SKM-1 (cell line): Measurements from ENCODE around the gene NKPD1.
"Not testable (repeated sequence)": the region's sequence is repeated elsewhere in the genome, so short reads cannot be mapped to it uniquely, and the experiment has no call there.

Experiments
- DNase-seq: peaks from one replicate; lab custom pipeline; 2025; ENCODE audit not compliant: unreplicated experiment; lab: John Stamatoyannopoulos, UW

NKPD1 gene

GRCh38 chr19:45140144-45140503 is 20.7 kb downstream of the NKPD1 start:
- no peak for DNase-seq

DNA sequence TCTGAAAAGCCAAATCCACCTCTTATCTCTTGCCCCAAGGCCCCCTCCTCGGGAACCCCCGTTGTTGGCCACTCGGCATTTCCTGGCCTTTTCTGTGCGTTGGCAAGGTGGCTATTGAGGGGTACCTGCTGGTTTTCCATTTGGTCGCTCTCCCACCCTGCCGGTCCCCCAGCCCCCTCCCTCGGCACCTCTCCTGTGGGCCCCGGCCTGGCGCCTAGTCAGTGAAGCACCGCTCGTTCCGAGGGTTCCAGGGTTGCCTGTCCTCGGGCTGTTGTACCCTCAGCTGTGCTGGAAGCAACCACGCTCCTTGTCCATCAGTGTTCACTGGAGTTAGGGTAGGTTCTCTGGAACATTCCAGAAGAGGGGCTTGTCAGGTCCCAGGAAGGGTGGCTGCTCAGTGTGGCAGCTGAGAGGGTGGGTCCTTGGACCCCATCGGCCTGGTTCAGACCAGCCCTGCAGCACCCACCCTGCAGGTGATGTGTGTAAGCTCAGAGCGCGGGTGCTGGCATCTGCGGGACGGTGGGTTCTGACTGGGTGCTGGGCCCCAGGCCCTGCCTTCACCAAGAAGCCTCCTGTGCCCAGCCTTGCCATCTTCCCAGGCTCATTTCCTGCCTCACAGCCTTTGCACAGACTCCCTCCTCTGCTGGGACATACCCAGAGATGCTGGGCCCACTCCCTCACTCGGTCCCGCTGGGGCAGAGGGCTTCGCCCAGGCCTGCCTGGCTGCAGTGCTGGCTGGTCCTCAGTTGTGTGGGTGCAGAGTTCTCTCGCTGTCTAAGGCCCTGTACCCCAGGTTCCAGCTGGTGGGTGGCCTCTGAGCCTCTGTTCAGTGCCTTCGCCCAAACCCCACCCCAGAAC is 21.3 kb downstream of the NKPD1 start:
- DNase-seq, result no peak

DNA sequence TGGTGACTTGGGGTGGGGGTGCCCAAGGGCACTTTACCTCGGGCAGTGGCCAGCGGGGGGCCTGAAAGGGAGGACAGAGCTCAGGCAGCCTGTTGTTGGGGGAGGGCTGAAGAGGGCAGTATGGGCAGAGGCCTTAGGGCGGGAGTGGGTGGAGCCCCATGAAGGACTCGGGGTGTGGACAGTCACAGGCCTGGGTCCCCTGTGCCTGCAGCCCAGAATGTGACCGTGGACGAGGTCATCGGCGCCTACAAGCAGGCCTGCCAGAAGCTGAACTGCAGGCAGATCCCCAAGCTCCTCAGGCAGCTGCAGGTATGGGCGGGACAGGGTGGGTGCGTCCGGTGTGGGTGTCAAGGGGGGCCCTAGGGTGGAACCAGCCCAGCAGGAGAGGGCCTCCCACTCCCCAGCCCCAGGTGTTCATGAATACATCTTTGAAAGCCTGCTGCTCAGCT is 22.5 kb downstream of the NKPD1 start:
- no peak for DNase-seq

GRCh38 chr19:45137179-45137761 is 23.5 kb downstream of the NKPD1 start:
- no peak for DNase-seq

DNA sequence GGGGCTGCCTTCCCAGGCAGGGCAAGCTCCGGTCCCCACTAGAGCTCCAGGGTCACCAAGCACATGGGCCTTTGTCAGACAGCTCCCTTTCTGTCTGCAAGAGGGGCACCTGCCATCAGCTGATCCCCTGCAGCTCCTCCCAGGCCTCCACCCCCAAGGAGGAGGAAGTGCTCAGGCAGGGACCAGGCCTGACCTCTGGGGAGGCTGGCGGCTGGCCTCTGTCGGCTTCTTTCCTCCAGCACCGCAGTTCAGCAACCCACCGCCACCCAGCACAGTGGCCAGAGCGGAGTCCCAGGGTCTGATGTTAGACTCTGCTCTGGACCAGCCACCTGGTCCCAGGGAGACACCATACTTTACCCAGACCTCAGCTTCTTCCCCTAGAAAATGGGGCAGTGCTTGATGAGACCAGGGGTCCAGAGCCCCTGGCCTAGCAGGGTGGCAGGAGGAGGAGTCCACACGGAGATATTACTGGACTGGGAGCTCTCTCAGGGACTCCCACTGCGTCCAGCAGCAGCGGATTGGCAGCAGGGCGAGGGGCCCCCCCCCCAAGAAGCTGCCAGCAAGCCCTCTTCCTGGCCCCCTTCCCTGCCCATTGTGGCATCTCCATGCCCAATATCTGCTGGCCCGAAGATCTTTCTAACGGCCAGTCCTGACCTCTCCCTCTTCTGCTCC is 24.1 kb downstream of the NKPD1 start:
- no peak for DNase-seq

DNA sequence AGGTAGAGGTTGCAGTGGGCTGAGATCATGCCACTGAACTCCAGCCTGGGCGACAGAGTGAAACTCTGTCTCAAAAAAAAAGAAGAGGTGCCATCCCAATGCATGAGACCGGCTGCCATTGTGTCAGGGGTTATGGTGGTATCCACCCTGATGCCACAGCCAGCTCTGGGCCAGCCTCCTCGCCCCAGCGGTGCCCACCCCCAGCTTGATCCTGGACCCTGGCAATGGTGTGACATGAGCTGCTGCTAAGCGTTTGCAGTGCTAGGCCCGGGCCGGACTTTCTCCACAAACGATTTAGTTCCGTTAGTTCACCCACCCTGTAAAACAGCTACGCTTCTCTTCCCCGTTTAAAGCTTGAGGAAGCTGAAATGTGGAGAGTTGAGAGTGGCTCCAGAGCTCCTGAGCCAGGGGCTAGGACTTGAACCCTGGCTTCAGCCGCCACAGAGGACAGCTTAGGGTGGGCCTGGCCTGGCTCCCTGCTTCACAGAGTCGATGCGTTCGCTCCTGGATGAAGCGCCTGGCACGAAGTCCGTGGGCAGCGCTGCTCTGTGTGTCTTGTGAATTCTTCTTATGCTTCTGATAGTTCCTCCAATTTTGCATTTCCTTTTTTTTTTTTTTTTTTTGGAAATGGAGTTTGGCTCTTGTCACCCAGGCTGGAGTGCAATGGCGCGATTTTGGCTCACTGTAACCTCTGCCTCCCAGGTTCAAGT is 25.5 kb downstream of the NKPD1 start:
- DNase-seq, result no peak

- DNase-seq, result no peak
These were observed 27.1 kb downstream of the NKPD1 start for GRCh38 chr19:45133661-45134060.

GRCh38 chr19:45130888-45131615 is 29.7 kb downstream of the NKPD1 start:
- no peak for DNase-seq

DNA sequence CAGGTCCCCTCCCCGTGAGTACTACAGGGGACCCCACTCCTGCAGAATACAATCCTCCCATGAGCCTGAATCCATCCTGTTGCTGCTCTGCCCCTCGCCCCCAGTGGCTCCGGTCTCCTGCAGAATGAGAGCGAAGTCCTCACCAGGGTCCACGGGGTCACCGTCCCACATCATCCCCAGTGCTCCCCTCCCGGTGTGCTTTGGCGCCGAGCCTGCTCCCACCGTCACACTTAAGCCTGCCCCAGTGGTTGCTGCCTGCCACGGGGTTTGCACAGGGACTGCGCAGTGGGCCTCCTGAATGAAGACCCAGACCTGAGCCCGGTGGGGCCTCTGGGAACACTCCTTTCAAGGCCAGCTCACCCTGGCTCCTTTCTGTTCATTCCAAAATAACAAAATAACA is 30.5 kb downstream of the NKPD1 start:
- no peak for DNase-seq

DNA sequence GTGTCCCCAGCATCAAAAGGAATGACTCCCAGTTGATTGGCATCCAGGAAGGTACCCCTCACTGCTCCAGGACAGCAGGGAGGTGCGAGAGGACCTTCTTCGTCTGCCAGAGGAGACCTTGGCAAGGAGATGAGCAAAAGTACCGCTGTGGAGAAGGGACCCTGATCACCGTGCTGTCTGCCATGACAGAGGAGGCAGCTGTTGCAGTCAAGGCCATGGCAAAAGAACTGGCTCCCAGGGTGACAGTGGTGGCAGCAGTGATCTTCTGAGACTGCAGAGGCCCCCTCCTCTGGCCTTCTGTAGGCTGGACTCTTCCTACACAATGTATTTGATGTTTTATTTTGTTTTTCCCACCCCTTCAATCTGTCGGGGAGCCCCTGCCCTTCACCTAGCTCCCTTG is 32.0 kb downstream of the NKPD1 start:
- DNase-seq, result no peak

- DNase-seq, result no peak
These were observed 32.6 kb downstream of the NKPD1 start for GRCh38 chr19:45128146-45128545.

GRCh38 chr19:45126654-45127053 is 34.1 kb downstream of the NKPD1 start:
- DNase-seq, result no peak

DNA sequence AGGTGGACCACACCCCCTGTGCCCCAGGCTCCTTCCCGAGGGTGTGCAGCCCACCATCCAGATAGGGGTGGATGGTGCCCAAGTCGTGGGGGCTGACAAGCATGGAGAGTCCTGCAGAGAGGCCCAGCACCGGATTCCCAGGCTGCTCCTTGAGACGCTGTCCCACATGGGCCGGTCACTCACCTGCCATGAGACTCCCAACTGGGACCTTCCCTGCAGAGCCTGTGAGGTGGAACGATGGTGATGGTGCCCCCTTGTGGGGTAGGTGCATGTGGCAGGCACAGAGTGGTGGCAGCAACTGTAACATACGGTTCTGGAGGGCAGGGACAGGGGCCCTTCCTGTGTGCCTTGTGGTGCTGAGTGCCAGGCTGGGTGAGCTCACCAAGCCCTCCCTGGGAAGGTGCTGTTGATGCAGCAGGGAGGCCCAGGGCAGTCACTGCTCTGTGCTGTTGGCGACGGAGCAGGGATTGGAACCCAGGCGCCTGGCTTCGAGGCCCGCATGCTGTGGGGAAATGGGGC is 34.7 kb downstream of the NKPD1 start:
- DNase-seq, result no peak

- DNase-seq, result no peak
These were observed 35.4 kb downstream of the NKPD1 start for GRCh38 chr19:45125360-45125759.

GRCh38 chr19:45124021-45124420 is 36.8 kb downstream of the NKPD1 start:
- no peak for DNase-seq

GRCh38 chr19:45123440-45123850 is 37.3 kb downstream of the NKPD1 start:
- no peak for DNase-seq

DNA sequence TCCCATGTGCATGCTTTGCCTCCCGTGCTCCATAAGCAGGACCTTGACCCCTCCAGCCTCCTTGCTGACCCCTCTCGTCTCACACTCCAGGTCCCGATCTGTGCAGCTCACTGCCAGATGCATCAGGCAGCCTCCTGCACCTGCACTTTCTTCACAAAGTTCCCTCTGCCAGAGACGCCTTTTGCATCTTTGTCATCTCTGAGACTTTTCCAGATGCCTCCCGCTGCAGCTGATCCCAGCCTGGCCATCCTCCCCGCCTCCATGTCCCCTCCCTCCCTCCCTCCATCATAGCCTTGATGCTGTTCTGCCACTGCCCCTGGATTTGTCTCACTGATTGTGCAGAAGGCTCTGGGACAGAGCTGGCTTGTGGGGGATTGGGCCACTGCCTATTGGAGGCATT is 38.0 kb downstream of the NKPD1 start:
- no peak for DNase-seq

DNA sequence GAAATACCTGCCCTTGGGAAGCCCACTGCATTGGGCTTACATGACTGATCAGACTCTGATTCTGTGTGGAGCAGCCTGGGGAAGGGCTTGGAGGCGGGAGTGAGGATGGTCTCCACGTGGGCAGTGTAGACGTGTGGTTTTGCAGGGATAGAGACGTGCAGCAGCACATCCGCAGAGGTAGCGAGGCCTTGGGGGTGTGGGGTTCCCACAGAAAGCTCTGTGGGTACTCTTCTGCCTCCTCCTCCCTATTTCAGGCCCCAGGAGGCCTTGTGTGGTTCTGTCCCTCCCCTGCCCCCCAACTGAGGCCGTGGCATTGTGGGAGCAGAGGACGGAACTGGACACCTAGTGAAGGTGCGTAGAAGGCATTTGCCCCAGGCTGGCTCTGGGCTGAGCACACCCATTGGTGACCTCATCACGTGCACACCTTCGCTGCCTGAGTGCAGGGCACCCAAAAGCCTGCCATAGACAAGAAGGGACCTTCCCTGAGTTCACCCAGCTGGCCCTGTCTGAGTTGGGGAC is 38.9 kb downstream of the NKPD1 start:
- no peak for DNase-seq

DNA sequence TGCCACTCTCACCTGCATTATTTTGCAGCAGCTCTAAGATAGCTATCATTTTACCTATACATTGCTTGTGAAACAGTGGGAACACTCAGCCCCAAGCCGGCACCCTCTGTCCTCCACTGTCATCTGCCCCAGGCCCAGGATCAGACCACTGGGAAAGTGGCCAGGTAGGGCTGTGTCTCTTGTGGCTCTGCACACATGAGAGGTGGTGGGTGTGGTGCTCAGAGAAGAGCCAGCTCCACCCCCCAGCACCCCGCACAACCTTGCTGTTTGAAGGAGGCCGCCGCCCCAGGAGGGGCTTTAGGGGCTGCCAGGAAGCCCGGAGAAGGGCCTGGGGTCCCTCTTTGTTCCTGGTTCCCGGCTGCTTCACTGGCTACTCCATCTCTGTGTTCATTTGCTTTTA is 41.2 kb downstream of the NKPD1 start:
- no peak for DNase-seq

DNA sequence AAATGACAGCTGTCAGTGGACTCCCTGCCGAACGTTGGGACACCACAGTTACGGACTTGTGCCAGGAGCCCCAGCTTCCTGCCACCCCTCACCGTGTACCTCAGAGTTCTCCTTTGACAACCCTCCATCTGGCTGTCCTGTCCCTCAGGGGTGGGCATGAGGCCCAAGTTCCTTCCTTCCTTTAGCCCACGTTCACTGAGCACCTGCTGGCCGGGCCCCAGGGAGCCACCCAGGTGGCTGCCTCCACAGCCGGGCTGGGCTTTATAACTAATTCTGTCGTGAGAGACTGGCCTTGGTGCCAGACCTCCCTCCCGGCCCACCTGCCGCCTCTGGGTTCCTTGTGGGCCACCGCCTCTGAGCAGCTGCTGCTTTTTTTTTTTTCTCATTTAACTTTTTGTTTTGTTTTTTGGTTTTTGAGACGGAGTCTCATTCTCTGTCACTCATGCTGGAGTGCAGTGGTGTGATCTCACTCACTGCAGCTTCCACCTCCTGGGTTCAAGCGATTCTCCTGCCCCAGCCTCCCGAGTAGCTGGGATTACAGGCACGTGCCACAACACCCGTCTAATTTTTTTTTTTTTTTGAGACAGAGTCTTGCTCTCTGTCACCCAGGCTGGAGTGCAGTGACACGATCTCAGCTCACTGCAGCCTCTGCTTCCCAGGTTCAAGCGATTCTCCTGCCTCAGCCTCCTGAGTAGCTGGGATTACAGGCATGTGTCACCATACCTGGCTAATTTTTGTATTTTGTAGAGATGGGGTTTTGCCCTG is 42.0 kb downstream of the NKPD1 start:
- DNase-seq, result not testable (repeated sequence)
